Hepatic stellate cell (primary cell): ENCODE measurements around the gene SLC1A7.

Experiments used
- DNase-seq: peaks from one replicate; pipeline ENCODE4 v3.0.0; 2011; ENCODE audit warnings: low spot score

SLC1A7 gene

DNA sequence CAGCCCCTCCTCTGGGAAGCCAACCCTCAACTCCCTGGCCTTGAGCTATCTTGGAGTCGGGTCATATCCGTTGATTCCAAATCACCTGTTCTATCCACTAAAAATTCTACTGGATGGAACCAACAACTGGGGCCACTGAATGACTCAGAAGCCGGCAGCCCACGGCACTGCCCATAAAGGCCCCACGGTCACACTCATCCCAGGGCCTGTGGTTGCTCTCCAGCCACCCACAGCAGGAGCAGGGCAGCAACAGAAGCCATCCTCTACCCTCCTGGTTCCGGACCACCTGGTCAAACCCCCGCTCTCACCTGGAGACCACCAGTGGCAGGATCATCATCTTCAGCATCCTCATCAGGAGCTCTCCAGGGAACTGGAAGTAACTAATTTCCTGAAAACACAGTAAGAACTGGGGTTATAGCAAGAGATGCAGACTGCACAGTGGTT lies 8.4 kb downstream of the SLC1A7 start:
- no peak for DNase-seq

DNA sequence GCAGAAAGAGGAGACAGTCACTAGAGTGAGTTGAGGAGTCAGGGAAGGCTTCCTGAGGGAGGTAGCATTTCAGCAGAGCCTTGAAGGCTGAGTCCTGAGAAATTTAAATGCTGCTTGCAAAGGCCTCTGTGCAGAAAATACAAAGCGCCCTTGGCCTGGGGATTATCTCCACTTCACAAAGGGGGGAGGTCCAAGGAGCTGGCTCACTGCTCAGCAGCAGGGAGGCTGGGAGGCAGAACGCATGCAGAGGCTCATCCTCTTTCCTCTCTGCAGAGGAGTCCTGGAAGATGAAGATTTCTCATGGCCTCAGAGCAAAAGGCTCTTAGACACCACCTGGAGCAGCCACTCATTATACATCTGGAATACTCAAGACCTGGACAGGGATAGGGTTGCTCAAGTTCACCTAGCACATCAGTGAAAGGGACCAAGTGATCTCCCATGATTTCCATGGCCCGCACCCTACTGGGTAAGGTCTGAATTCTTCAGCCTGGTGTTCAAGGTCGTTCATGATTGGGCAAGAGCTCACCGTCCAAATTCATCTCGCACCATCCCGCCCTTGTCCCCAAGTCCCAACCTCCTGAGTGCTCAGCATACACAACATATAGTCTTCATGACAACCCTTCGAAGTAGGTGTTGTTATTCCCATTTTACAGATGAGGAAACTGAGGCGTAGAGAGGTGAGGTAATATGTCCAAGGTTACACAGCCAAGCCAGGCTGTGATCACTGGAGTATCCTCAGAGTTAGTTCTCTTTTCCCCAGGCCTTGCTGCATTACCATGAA lies 9.0 kb downstream of the SLC1A7 start:
- DNase-seq: no peak

DNA sequence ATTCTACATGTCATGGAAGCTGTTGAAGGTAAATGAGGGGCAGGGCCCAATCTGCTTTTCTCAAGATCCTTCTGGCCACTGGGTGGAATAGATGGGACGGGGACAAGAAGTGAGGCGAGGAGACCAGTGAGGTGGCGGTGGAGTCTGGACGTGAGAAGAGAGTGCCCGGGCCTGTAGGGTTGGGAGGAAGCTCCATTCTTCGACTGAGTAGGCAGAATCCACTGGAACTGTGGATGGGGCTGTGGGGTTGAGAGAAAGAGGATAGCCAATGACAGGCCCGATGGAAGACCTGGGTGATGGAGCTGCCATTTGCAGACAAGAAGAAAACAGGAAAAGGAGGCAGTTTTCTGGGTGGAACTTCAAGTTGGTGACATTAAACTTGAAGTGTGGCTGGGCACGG lies 10.3 kb downstream of the SLC1A7 start:
- no peak for DNase-seq

DNA sequence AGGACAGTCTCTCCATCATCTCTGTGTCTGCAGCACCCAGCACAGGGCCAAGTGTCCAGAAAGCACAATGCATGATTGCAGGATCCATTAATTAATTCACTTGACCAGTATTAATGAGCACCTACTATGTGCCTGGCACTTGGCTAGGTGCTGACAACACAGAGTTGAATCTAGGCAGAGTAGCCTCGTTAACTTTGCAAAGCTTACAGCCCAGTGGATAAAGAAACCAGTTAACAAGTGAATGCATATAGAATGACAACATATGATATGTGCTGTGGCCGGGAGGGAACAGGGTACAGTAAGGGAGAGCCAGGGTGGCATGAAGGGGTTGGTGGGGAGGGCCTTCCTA lies 10.9 kb downstream of the SLC1A7 start:
- no peak for DNase-seq

DNA sequence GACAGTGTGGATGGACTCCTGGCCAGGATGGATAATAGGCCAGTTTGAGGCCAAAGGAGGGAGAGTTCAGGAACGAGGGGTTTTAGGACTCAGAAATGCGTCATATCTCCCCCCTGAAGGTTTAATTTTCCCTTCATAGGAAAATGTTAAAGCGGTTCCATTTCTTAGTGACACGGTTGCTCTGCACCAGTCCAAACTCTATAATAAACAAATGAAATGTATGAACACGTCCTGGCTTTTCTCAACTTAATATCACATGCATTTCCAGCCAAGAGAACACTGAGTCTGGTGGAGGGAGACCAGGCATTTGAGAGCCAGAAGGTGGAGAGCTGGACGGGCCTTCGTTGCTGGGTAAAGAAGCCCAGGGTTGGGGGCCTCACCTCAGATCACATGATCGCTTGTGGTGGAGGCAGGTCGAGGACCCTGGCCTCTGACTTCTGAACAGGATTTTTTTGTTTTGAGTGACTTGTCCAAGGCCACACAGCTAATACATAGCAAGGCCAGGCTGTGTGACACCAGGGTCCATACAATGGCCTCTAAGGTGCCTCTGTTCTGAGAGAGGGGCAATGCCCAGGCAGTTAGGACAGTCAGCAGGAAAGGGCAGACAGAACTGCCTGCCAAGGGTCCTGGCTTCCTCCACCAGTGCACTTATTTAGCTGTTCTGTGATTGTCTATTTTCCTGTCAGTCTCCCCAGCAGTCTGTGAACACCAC lies 11.4 kb downstream of the SLC1A7 start:
- DNase-seq: no peak

DNA sequence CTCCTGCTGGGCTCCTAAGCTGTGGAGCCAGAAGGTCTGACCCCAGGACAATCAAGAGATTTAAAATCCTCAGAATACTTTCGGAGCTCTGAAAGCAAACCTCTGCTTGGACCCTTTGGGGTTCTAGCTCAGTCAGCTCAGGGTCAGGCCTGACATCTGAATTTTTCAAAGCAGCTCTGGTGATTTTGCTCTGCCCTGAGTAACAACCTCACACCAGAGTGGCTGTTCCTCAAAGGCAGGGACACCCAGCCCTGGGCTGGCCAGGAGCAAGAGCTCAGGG lies 11.9 kb downstream of the SLC1A7 start:
- DNase-seq: no peak

DNA sequence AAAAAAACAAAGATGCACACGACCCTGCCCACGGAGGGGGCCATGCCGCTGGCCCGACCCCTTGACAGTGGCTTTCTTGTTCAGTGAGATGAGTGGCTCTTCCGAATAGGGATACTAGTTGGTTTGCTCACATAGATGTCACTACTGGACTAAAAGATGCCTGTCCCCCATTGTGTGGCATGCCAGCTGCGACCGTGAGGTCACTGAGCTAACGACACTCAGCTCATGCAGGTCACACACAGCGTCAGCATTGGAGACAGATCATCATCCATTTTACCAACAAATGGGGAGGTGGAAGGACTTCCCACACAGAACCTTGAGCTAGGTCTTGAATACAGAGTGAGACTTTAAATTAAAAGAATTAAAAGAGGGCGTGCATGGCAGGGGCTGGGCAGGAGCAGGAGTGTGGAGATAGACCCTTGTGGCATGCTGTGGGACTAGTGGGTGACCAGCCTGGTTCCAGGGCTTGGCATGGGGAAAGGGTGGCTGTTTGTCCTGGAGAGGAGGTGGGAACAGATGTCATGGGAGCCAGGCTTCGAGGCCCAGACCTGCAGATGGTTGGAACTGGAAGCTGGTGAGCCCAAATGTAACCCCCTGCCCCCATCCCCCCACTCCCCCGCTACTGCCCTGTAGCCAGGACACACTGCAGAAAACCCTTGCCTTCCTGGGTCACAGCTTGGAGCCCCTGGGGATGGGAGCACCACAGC lies 12.4 kb downstream of the SLC1A7 start:
- DNase-seq: no peak

DNA sequence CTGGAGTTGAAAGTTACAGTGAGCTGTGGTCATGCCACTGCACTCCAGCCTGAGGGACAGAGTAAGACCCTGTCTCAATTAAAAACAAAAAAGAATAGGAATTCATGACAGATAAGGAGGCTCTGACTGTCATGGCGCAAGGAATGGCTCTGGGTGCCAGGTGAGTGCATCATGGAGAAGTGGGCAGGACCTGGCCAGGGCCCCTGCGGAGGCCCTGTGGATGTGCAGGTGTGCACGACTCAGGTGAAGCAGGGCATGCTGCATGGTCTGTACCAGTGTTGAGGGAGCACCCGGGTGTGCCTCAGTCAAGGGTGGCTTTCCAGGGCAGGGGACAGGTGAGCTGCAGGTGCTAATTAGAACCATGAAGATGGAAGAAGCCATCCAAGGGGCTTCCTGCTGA lies 14.0 kb downstream of the SLC1A7 start:
- DNase-seq: no peak

DNA sequence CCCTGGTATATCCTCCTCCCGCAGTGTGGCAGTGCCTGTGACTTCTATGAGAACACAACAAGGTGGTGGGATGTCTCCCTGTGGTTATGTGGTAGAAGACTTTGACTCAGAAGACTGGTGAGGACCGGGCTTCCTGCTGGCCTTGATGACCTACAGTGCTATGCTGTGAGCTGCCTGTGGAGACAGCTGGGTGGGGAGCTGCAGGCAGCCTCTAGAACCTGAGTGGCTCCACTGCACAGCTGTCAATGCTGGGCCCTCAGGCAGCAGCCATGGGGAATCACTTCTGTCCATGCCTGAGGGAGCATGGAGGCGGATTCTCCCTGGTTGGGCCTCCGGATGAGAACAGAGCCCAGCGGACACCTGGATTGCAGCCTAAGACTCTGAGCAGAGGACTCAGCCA lies 14.9 kb downstream of the SLC1A7 start:
- DNase-seq: no peak

DNA sequence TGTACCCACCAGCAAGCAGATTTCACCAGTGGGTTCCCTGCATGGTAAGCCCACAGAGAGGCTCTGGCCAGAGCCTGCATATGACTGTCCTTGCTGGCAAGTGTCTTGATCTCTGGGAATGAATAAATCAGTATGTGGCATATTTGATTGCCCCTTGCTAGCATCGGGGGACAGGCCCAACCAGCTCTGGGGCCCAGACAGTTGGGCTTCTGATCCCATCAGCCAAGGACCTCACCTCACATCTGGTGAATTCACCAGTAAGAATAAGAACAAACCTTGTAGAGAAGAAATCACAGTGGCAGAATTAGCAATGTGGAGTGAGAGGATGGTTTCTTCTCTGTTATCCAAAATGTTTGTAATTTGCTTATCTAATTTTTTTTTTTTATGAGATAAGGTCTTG lies 15.9 kb downstream of the SLC1A7 start:
- DNase-seq: no peak

DNA sequence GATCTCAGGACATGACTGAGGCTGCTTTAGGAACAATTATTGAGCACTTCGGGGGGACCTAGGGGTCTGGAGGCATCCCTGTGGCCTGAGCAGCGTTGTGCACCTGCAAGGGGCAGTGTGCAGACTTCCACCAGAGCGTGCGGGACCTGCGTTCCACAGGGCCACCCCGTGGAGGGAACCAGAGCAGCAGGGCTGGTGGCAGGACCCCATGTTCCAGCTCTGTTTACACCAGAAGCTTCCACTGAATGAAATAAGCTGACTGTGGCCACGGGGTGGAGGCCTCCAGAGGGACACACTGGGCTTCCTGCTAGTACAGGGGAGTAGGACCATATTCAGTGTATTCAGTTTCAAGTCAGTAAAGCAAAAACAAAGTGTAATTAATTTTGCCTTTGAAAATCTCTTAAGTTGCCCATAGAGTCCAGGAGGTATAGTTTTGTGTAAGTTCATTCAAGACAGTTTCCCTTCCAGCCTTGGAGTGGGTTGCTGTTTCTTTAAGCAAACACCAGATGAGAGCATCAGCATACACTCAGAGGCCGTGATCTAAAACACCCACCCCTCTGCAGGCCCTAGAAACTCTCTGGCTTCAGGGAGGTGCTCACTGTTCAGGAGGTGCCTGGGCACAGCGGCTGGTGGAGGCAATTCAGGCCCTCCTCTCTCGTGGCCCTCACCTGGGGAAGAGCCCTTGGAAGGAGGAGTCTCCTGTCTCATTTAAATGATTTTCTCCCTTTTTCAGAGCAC lies 16.6 kb downstream of the SLC1A7 start:
- no peak for DNase-seq

DNA sequence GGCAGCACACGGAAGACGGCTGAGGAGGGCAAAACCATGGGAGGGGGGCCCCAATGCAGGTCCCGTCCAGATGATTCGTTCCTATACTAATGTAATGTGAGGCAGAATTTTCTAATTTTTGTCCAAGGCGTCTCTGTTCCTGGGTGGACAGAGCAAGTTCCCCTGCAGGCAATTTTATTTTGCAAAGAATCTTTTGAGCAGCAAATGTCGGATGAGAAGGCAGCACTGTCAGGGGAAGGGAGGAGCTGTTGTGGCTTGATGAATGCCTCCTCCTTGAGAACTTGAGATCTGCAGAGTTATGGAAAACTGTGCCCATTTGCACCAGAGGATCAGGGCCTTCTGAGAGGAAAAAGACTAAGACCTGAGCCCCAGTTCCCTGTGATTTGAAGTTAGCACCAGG lies 17.3 kb downstream of the SLC1A7 start:
- no peak for DNase-seq

DNA sequence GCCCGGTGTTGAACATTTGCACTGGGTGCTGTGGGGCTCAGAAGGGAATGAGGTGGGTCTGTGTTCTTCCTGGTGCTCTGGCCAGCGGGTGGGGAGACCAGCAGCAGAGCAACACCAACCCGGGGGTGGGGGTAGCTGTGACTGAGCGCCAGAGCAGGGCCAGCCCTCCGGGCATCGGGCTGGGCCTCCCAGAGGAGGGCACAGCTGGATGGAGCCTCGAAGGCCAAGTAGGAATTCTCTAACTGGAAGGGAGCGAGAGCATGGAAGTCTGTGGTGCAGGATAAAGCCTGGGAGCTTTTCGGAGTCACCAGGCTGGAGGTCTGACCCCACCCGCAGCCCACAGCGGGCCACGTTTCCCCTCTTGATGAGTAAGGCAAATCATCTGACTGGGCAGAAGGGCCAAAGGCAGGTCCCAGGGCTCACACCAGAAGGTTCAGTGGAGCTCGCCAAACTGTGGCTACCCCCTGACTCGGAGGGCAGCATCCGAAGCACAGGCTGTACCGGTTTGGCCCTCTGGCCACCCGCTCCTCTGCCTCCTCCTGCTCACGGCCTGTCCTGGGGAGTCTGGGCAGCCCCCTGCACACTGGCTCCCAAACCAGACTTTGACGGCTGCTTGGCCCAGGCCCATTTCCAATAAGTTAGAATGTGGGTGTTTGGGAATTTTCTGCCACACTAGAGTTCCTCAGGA lies 18.8 kb downstream of the SLC1A7 start:
- DNase-seq: no peak

DNA sequence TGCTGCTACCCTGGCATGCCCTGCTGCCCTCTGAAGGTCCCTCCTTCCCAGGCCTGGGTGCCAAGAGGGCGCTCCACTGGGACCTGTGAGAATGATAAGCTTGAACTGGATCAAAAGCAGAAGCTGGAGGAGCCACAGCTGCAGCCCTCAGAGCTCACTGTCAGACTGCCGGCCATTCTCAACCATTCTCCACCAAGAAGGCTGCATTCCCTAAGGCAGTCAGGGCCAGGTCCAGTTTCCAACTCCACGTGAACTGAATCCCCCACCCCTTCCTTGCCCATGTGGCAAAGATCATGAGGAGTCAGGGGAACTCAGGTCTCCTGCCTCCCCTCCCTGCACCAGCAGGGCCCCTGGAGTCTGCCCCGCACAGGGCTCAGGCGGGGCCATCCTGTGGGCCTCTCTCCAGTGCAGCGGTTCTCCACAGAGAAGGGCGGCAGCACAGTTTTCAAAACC lies 19.5 kb downstream of the SLC1A7 start:
- DNase-seq: no peak

DNA sequence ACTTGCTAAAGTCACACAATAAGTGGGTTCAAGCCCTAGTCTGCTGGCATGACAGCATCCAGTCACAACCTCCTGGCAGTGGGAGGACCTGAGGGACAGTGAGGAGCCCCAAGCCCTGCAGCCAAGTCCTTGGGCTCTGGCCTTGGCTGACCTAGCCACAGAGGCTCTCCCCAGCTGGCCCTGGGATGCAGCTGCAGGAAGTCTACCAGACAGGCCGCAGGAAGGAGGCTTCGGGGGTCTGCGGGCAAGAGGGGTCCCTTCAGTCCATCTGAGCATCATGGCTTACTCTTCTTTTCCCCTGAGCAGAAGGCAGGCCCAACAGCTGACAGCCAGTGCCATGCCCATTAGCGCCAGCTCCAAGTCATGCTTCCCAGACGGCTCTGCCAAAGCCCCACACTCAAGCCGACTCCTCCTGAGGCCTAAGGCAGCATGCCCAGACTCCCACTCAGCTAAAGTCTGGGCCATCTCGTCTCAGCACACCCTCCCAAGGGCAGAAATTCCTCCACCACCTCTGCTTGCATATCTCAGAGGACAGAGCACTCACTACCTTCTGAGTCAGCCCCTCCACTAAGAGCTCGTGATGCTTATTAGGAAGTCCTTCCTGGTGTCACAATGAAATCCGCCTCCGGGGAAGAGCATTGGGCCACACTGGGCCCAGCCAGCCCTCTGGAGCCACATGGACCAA lies 20.1 kb downstream of the SLC1A7 start:
- peak; percentile 54 for DNase-seq

DNA sequence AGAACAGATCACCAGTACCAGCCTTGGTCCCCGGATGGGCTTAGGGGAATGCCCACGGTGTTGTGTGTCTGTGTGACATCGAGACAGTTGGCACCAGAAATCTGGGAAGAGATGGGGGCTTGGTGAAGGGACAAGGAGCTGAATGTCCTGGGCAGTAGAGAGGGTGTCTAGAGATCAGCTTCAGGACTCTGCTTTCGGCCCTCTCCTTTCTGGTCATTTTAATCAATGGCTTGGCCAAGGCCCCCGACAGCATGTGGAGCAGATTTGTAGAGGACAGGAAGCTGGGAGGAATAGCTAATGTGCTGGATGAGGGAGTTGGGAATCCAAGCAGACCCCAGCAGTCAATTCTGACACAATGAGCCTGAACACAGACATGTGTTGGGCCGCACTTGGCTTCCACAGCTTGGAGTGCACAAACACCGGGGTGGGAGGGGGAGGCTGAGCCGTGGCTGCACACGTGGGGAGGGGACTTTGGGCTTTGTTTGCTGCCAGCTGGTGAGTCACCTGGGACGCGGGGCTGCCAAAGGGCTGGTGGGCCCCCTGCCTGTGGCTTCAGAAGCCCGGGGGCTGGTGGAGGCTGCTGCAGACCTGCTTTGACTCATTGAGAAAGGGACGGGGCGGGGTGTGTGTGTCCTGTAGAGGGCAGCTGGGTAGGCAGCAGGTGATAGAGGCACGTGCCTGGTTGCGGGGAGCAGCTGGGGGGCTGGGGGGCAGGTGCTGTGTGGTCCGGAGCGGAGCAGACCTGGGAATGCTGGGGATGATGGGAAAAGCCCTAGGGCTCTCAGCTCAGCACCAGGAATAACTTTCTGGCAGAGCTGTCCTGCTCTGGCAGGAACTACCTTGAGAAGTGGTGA lies 20.9 kb downstream of the SLC1A7 start:
- DNase-seq: no peak

DNA sequence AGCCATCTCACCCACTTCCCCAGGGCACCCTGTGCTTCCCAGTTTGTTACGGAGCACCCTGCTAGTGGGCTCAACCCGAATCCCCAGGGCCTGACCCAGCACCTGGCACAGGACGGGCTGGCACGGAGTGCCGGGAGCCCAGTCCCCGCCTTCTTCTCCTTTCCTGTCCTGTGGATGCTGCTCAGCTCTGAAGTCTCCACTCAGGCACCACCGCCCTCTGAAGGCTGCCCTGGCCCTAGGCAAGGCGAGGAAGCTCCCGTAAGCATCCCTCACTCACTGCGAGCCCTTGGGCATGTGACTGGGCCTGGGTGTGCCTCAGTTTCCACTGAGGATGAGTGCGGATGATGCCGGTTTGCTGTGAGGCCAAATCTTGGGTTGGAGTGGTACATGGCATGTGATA lies 21.8 kb downstream of the SLC1A7 start:
- no peak for DNase-seq

DNA sequence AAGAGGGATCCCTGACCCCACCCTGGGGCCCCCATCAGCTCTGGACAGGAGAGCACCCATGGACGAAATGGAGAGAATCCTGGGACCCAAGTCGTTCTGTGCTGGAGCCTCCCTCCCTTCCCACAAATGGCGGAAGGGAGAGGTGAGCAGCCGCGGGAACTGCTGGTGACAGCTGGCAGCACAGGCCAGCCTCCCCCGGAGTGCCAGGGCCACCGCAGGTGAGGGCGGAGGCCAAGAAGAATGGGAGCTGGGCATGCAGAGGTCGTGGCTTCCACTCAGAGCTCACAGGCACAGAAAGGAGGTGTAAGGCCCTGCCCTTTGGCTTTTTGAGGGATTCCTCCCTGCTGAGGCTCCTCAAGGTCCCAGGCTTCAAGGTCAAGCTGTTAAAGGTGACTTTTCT lies 24.6 kb downstream of the SLC1A7 start:
- no peak for DNase-seq

DNA sequence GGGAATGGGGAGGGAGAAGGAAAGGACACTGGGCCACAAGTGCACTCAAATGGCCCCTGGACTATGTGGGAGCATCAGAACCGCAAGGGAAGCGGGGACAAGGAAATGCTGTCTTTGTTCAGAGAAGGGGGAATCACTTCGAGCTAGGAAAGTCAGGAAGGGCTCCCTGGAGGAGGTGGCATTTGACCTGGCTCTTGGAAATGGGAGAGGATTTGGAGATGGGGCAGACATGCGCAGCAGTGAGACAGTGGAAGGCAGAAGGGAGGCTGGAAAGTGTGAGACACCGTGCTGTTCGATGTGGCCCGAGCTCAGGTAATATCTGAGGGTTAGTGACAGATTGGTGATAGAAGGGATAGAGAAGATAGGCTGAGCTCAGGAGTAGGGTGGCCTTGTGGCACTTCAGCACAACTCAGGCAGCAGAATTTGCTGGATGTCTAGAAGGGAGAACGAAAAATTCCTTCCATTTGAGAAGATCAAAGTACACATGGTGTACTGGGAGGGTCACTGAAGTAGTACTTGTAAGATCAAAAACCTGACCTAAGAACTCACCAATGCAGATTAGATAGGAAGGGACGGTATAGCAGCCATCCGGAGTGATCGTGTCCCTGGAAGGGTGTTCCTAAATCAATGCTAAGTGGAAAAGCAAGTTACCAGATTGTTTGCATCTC lies 25.4 kb downstream of the SLC1A7 start:
- no peak for DNase-seq

DNA sequence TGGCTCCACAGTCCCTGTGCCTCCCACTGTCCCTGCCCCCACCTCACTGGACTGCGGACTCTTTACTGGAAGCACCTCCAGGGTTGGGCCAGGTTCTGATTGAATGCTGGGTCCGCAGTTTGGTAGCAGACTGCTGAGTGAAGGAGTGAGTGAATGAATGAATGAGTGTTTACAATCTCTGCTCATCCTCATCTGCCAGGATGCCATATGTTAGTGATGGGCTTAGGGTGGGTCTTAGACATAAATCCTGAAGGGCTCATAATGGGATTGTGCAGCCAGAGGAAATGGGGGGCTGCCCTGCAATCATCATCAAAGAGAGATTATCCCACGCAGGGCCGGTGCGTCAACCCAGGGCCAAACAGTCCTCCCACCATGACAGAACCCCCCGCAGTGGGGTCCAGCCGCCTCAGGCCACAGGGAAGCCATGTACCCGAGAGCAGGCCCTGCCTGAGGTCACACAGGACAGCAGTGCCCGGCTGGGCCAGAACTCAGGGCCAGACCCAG lies 26.1 kb downstream of the SLC1A7 start:
- no peak for DNase-seq
